SK-N-SH treated with all-trans-retinoic acid at 6 μM for 48 hours (cell line): ENCODE data around the gene ADGRG7.

ENCODE experiments used
- ATAC-seq: fragments of 200-7000 bp; cut with Tn5 transposase; 3 replicates; pipeline ENCODE4 v1.9.1; 2020; ENCODE audit warnings: mild to moderate bottlenecking, moderate library complexity
- ARNTL ChIP-seq: fragments of 450-650 bp; formaldehyde crosslinking; IDR thresholded peaks from 2 replicates; pipeline ENCODE4 v1.5.0; 2020; ENCODE audit warnings: low read depth, mild to moderate bottlenecking, moderate library complexity, borderline replicate concordance
- BACH2 ChIP-seq: fragments of 250-450 bp; sonication (Bioruptor Pico); IDR thresholded peaks from 2 replicates; pipeline ENCODE4 v1.9.0; 2021; ENCODE audit warnings: mild to moderate bottlenecking, borderline replicate concordance
- CSDC2 ChIP-seq: fragments of 250-450 bp; sonication (Bioruptor Pico); IDR thresholded peaks from 2 replicates; pipeline ENCODE4 v1.5.0; 2020; ENCODE audit warnings: mild to moderate bottlenecking, moderate library complexity
- ESRRG ChIP-seq: fragments of 250-450 bp; sonication (Bioruptor Pico); IDR thresholded peaks from 2 replicates; pipeline ENCODE4 v1.6.1; 2021; ENCODE audit warnings: mild to moderate bottlenecking
- GLIS3 ChIP-seq: fragments of 250-450 bp; sonication (Bioruptor Pico); IDR thresholded peaks from 2 replicates; pipeline ENCODE4 v1.5.0; 2020; ENCODE audit warnings: mild to moderate bottlenecking, moderate library complexity
- ISL1 ChIP-seq: fragments of 250-450 bp; sonication (Bioruptor Pico); IDR thresholded peaks from 2 replicates; pipeline ENCODE4 v2.1.2; 2022; ENCODE audit warnings: mild to moderate bottlenecking, moderate library complexity
- OSR1 ChIP-seq: fragments of 250-450 bp; sonication (Bioruptor Pico); IDR thresholded peaks from 2 replicates; pipeline ENCODE4 v1.8.0; 2022; ENCODE audit warnings: moderate library complexity, mild to moderate bottlenecking, inconsistent platforms
- PPARA ChIP-seq: fragments of 250-450 bp; sonication (Bioruptor Pico); IDR thresholded peaks from 2 replicates; pipeline ENCODE4 v1.5.0; 2020; ENCODE audit warnings: mild to moderate bottlenecking, borderline replicate concordance
- RARB ChIP-seq: fragments of 250-450 bp; sonication (Bioruptor Pico); IDR thresholded peaks from 2 replicates; pipeline ENCODE4 v1.8.0; 2021; ENCODE audit warnings: mild to moderate bottlenecking, moderate library complexity
- TCF4 ChIP-seq: fragments of 250-450 bp; sonication (Bioruptor Pico); IDR thresholded peaks from 2 replicates; pipeline ENCODE4 v1.8.0; 2021; ENCODE audit warnings: mild to moderate bottlenecking, moderate library complexity, borderline replicate concordance
- TOX ChIP-seq: fragments of 250-450 bp; sonication (Bioruptor Pico); IDR thresholded peaks from 2 replicates; pipeline ENCODE4 v1.8.0; 2021; ENCODE audit warnings: mild to moderate bottlenecking, moderate library complexity, borderline replicate concordance
- ZC3H10 ChIP-seq: fragments of 250-450 bp; sonication (Bioruptor Pico); IDR thresholded peaks from 2 replicates; pipeline ENCODE4 v1.5.1; 2021; ENCODE audit warnings: mild to moderate bottlenecking, moderate library complexity
- ZFP3 ChIP-seq: fragments of 250-450 bp; sonication (Bioruptor Pico); IDR thresholded peaks from 2 replicates; pipeline ENCODE4 v1.5.0; 2020; ENCODE audit warnings: mild to moderate bottlenecking, moderate library complexity
- ZFP30 ChIP-seq: fragments of 450-650 bp; formaldehyde crosslinking; IDR thresholded peaks from 2 replicates; pipeline ENCODE4 v1.5.0; 2022; ENCODE audit warnings: mild to moderate bottlenecking, moderate library complexity
- ZNF565 ChIP-seq: fragments of 450-650 bp; formaldehyde crosslinking; conservative IDR thresholded peaks from 2 replicates; pipeline ENCODE4 v1.5.0; 2020; ENCODE audit warnings: low read depth, mild to moderate bottlenecking, moderate library complexity
- ZNF70 ChIP-seq: fragments of 450-650 bp; formaldehyde crosslinking; IDR thresholded peaks from 2 replicates; pipeline ENCODE4 v1.5.0; 2020; ENCODE audit warnings: mild to moderate bottlenecking, moderate library complexity
- ZNF8 ChIP-seq: fragments of 450-650 bp; formaldehyde crosslinking; IDR thresholded peaks from 2 replicates; pipeline ENCODE4 v1.5.0; 2020; ENCODE audit warnings: mild to moderate bottlenecking, moderate library complexity
- TF ChIP-seq, protein P1 (sequence below): fragments of 250-450 bp; sonication (Bioruptor Pico); IDR thresholded peaks from 2 replicates; pipeline ENCODE4 v1.5.1; 2020; ENCODE audit warnings: low read depth, mild to moderate bottlenecking, moderate library complexity
- TF ChIP-seq, protein P2 (sequence below): fragments of 250-450 bp; sonication (Bioruptor Pico); IDR thresholded peaks from 2 replicates; pipeline ENCODE4 v1.5.1; 2021; ENCODE audit warnings: mild to moderate bottlenecking, moderate library complexity
- TF ChIP-seq, protein P3 (sequence below): fragments of 250-450 bp; sonication (Bioruptor Pico); IDR thresholded peaks from 2 replicates; pipeline ENCODE4 v1.8.0; 2020; ENCODE audit warnings: mild to moderate bottlenecking, moderate library complexity, borderline replicate concordance
- TF ChIP-seq, protein P4 (sequence below): fragments of 250-450 bp; sonication (Bioruptor Pico); IDR thresholded peaks from 2 replicates; pipeline ENCODE4 v1.8.0; 2021; ENCODE audit warnings: low read depth, mild to moderate bottlenecking, moderate library complexity, borderline replicate concordance

The ADGRG7 gene

DNA sequence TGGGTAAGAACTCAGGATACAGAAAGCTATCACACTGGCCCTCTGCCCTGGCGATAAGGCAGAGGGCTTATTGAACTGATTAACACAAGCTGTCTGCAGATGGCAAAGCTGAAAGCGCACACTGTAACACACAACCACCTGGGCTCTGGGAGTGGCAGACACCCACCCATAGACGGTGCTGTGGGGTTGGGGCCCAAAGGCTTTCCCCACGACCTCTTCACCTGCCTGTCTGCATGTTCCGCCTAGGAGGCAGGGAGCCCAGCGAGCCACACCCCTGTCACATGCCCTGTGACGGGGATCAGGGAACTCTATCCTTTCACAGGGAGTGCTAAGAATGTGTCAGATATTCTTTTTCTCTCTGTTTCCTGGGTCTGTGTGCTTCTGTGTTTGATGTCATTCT lies 87.8 kb downstream of the ADGRG7 start:
- no peak for ATAC-seq
- no peak for TF ChIP-seq TOX (CRISPR knock-in tag)
- no peak for TF ChIP-seq ISL1 (CRISPR knock-in tag)
- no peak for TF ChIP-seq ZFP30 (CRISPR knock-in tag)
- TF ChIP-seq ESRRG (CRISPR knock-in tag) = no peak

DNA sequence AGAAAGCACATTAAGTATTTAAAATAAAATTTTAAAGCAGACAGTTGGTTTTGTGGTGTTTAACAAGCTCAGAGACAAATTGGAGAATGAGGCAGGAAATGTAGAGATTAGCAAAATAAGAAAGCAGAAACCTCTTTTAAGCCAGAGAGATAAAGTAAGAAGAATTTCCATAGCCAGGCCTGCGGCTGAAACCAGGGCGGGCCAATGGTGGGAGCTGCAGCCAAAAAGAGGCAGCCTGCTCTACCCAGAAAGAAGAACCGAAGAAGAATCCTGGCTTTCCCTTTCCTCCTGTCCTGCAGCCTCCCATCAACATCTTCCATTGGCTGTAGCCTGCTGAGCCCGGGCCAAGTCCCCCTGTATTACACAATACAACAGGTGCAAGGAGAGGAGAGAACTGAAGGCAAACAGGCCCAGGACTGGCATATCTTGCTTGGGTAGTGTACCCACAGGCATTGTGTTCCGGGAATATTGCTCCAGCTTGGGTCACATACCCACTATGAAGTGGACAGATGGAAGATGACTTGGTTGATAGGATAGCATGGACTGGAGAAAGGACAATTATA lies 88.4 kb downstream of the ADGRG7 start:
- TF ChIP-seq ESRRG (CRISPR knock-in tag) (no peak), BACH2 (CRISPR knock-in tag) (no peak), RARB (CRISPR knock-in tag) (no peak), CSDC2 (CRISPR knock-in tag) (no peak), ZNF70 (CRISPR knock-in tag) (no peak), OSR1 (CRISPR knock-in tag) (no peak), TCF4 (CRISPR knock-in tag) (no peak), ISL1 (CRISPR knock-in tag) (no peak), PPARA (no peak), GLIS3 (CRISPR knock-in tag) (no peak)
- TF ChIP-seq, protein P1, sequence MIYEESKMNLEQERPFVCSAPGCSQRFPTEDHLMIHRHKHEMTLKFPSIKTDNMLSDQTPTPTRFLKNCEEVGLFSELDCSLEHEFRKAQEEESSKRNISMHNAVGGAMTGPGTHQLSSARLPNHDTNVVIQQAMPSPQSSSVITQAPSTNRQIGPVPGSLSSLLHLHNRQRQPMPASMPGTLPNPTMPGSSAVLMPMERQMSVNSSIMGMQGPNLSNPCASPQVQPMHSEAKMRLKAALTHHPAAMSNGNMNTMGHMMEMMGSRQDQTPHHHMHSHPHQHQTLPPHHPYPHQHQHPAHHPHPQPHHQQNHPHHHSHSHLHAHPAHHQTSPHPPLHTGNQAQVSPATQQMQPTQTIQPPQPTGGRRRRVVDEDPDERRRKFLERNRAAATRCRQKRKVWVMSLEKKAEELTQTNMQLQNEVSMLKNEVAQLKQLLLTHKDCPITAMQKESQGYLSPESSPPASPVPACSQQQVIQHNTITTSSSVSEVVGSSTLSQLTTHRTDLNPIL (CRISPR knock-in tag) = no peak
- TF ChIP-seq, protein P2, sequence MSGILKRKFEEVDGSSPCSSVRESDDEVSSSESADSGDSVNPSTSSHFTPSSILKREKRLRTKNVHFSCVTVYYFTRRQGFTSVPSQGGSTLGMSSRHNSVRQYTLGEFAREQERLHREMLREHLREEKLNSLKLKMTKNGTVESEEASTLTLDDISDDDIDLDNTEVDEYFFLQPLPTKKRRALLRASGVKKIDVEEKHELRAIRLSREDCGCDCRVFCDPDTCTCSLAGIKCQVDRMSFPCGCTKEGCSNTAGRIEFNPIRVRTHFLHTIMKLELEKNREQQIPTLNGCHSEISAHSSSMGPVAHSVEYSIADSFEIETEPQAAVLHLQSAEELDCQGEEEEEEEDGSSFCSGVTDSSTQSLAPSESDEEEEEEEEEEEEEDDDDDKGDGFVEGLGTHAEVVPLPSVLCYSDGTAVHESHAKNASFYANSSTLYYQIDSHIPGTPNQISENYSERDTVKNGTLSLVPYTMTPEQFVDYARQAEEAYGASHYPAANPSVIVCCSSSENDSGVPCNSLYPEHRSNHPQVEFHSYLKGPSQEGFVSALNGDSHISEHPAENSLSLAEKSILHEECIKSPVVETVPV (CRISPR knock-in tag) = no peak
- TF ChIP-seq, protein P3, sequence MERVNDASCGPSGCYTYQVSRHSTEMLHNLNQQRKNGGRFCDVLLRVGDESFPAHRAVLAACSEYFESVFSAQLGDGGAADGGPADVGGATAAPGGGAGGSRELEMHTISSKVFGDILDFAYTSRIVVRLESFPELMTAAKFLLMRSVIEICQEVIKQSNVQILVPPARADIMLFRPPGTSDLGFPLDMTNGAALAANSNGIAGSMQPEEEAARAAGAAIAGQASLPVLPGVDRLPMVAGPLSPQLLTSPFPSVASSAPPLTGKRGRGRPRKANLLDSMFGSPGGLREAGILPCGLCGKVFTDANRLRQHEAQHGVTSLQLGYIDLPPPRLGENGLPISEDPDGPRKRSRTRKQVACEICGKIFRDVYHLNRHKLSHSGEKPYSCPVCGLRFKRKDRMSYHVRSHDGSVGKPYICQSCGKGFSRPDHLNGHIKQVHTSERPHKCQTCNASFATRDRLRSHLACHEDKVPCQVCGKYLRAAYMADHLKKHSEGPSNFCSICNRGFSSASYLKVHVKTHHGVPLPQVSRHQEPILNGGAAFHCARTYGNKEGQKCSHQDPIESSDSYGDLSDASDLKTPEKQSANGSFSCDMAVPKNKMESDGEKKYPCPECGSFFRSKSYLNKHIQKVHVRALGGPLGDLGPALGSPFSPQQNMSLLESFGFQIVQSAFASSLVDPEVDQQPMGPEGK (CRISPR knock-in tag) = no peak
- no peak for ATAC-seq

DNA sequence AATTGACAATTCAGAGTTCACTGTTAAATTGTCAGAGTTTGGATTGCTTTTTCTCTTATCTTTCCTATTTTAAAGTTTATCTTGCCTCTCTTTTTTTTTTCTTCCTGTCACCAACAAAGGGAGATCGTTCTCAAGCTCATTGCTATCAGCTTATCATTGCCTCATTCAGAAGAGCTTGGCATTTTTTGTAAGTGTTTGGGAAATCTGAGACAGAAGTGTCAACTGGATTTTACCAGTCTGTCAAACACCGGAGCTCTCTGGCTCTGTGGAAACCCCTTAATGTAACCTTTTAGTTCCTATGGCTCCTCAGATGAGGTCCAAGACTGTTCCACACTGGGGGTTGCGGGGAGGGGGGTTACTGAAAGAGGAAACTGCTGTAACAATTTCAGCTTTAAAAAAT lies 89.3 kb downstream of the ADGRG7 start:
- no peak for ATAC-seq
- TF ChIP-seq ZFP3 (CRISPR knock-in tag) = no peak
- TF ChIP-seq ESRRG (CRISPR knock-in tag) = no peak
- no peak for TF ChIP-seq TCF4 (CRISPR knock-in tag)
- TF ChIP-seq, protein P2 (CRISPR knock-in tag) = no peak
- TF ChIP-seq BACH2 (CRISPR knock-in tag) = no peak
- TF ChIP-seq ZFP30 (CRISPR knock-in tag) = no peak
- TF ChIP-seq ZNF565 (CRISPR knock-in tag) = no peak
- TF ChIP-seq, protein P3 (CRISPR knock-in tag) = no peak
- TF ChIP-seq ZNF70 (CRISPR knock-in tag) = no peak
- TF ChIP-seq TOX (CRISPR knock-in tag) = no peak
- TF ChIP-seq ISL1 (CRISPR knock-in tag) = no peak
- no peak for TF ChIP-seq ZNF8 (CRISPR knock-in tag)
- TF ChIP-seq ARNTL (CRISPR knock-in tag) = no peak
- TF ChIP-seq RARB (CRISPR knock-in tag) = no peak
- no peak for TF ChIP-seq OSR1 (CRISPR knock-in tag)
- TF ChIP-seq GLIS3 (CRISPR knock-in tag) = no peak
- TF ChIP-seq ZC3H10 = no peak
- TF ChIP-seq, protein P1 (CRISPR knock-in tag) = no peak
- TF ChIP-seq, protein P4, sequence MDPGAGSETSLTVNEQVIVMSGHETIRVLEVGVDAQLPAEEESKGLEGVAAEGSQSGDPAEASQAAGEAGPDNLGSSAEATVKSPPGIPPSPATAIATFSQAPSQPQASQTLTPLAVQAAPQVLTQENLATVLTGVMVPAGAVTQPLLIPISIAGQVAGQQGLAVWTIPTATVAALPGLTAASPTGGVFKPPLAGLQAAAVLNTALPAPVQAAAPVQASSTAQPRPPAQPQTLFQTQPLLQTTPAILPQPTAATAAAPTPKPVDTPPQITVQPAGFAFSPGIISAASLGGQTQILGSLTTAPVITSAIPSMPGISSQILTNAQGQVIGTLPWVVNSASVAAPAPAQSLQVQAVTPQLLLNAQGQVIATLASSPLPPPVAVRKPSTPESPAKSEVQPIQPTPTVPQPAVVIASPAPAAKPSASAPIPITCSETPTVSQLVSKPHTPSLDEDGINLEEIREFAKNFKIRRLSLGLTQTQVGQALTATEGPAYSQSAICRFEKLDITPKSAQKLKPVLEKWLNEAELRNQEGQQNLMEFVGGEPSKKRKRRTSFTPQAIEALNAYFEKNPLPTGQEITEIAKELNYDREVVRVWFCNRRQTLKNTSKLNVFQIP = no peak
- no peak for TF ChIP-seq CSDC2 (CRISPR knock-in tag)
- TF ChIP-seq, all 23 proteins: peak for 0
